NCI-H526 (cell line): ENCODE results near the gene ARHGDIA.
"Not testable (repeated sequence)": the region's sequence is repeated elsewhere in the genome, so short reads cannot be mapped to it uniquely, and the experiment has no call there.

Experiments
- DNase-seq, 2 experiments: peaks; one replicate each; lab custom pipeline; 2025; lab: John Stamatoyannopoulos, UW

ARHGDIA gene

DNA sequence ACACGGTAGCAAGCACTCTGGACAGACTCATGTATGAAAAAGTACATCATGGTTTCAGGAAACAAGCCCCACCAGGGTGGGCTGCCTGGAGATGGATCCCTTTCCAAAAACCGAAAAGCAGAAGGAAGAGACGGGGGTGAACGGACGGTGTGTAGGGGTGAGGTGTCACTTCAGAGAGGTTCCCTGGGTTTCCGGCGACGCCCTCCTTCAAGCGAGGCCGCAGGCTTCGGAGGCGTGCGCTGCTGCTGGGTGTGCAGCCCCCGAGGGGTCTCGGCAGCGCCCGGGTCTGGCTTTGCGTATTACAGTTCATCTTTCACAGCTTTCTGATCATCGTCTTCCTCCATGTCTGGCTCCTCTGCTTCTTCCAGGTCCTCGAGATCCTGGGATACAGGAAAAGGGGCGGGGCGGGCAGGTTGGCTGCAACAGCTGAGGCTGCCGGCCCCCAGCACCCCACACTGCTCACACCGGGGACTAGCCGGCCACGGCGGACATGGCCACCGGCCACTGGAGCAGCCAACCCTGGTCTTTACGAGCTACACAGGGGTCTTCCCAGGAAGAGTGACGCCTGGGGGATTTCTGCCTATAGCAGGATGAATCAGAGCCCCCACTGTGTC, 27.3 kb downstream of the ARHGDIA start:
- DNase-seq, result no peak

- no peak for DNase-seq
These were observed 28.2 kb downstream of the ARHGDIA start for GRCh38 chr17:81842725-81843504.

DNA sequence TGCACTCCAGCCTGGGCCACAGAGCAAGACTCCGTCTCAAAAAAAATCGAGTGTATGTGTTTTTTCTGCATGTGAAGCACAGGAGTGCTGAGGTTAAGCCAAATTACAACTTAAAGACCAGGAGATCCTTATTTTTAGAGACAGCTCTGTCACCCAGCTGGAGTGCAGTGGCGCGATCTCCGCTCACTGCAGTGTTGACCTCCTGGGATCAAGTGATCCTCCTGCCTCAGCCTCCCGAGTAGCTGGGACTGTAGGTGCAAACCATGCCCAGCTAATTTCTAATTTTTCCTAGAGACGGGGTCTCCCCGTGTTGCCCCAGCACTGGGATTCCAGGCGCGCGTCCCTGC, 28.8 kb downstream of the ARHGDIA start:
- no peak for DNase-seq

DNA sequence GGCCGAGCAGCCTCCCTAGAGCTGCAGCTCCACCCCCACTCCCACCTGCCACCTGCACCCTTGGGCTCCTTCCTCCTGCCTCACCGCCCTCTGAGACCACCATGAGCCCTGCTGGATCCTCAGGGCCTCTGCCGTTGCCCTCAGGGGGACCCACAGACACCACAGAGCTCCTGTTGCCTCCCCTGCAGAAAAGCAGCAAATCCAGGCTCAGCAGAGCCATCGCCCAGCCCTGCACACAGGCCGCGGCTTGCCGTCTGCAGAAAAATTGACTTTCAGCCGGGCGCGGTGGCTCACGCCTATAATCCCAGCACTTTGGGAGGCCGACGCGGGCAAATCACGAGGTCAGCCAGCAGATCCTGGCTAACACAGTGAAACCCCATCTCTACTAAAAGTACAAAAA, 29.3 kb downstream of the ARHGDIA start:
- DNase-seq, result no peak

- no peak for DNase-seq
These were observed 30.0 kb downstream of the ARHGDIA start for GRCh38 chr17:81840826-81841778.

DNA sequence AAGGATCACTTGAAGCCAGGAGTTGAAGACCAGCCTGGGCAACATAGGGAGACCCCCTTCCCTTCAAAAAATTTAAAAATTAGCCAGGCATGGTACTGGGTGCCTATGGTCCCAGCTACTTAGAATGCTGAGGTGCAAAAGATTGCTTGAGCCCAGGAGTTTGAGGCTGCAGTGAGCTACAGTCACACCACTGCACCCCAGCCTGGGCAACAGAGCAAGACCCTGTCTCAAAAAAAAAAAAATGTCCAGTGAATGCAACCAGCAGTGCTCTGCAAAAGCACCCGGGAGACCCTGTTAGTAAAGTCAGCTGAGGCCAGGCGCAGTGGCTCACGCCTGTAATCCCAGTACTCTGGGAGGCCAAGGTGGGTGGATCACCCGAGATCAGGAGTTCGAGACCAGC, 31.1 kb downstream of the ARHGDIA start:
- DNase-seq, result not testable (repeated sequence)

- DNase-seq, result no peak
These were observed 31.8 kb downstream of the ARHGDIA start for GRCh38 chr17:81839301-81839700.

- DNase-seq, result no peak
These were observed 32.3 kb downstream of the ARHGDIA start for GRCh38 chr17:81838753-81839255.

DNA sequence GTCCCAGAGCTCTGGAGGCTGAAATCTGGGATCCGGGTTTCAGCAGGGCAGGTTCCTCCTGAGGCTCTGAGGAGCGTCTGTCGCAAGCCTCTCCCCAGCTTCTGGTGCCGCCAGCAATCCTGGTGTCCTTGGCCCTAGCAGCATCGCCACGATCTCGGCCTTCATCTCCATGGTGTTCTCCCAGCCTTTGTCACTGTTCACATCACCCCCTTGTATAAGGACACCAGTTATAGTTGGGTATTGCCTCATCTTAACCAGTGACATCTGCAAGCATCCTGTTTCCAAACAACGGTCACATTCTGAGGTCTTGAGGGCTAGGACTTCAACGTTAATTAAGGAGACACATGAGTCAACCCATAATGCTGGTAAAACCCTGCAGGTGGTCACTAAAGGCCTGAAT, 33.5 kb downstream of the ARHGDIA start:
- DNase-seq, result no peak

DNA sequence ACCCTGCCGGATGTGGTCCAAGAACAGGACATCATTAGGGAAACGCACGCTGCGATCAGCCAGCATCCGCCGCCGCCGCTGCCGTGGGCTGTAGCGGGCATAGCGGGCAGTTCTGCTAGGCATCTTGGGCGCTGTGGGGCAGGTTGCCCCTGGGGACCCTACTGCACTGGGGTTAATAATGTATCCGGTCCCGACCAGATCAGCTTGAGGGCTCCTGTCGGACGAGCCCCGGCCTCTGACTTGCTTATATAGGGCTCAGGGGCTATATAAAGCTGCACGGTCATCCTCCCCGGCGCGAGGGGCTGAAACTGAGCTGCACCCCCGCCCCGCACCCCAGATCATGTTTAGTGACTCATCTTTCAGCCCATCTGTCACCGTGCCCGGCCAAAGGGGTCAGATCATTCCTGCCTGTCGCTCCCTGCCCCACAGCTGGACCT, 36.3 kb downstream of the ARHGDIA start, which contains the start of gene PPP1R27:
TSS of gene PPP1R27 (minus strand) at position 220 of the 437 bp plus-strand sequence. CDS start at position 123, 97 bp downstream.
- DNase-seq, result no peak

- no peak for DNase-seq
These were observed 37.0 kb downstream of the ARHGDIA start for GRCh38 chr17:81833921-81834830.

GRCh38 chr17:81833160-81833920, 37.8 kb downstream of the ARHGDIA start, which contains the start of gene MCRIP1:
Gene MCRIP1, minus strand, starts transcription at chr17:81833291. Its CDS starts 8,785 bp downstream, at chr17:81824506.
- peak; percentile 67 to 98 for DNase-seq

- peak in 1 of 2 experiments; percentile 65 for DNase-seq
These were observed 38.5 kb downstream of the ARHGDIA start for GRCh38 chr17:81832608-81833159.

DNA sequence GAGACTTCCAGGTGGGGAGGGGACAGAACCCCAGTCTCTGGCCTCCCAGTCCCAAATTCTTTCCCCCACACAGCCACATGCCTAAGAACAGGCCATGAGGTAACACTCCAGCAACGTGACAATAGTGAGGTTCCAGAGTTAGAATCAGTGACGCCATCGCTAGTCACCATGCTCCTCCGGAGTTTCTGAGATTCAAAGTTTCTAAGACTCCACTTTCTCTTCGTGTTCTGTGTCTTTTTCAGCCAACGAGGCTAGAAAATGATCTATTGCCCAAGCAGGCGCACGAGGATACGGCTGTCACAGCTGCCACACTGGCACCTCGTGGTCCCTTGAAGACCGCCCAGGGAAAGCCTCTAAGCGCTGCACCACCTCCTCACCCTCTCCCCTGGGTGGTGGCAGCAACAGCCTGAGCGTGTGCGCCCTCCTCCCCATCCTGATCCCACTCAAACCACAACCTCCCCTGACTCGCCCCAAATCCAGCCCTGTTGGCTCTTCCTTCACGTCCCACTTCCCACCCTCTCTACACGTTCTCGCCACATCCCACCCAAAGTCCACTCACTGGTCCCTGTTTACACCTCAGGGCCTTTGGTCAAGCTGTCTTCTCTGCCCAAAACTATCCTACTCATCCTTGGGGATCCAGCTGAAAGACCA, 39.1 kb downstream of the ARHGDIA start:
- peak in 1 of 2 experiments; percentile 49 for DNase-seq

- DNase-seq, result no peak
These were observed 39.6 kb downstream of the ARHGDIA start for GRCh38 chr17:81831563-81831956.

- DNase-seq, result no peak
These were observed 41.3 kb downstream of the ARHGDIA start for GRCh38 chr17:81829858-81830257.

DNA sequence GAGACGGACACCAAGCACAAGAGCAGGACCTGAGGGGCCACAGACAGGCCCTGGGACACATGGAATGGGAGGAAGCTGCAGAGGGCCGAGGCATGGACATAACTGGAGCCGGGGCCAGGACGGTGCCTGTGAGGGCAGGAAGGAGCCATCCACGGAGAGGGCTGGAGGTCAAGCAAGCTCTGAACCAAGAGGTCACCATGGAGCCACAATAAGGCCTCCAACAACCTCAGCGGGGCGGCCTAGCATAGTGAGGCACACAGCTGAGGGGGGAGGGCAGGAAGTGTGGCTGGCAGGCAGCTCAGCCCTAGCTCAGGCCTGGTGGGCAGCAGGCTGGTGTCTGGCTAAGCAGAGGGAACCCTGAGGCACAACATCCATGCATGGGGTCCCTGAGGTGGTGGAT, 42.5 kb downstream of the ARHGDIA start:
- no peak for DNase-seq

DNA sequence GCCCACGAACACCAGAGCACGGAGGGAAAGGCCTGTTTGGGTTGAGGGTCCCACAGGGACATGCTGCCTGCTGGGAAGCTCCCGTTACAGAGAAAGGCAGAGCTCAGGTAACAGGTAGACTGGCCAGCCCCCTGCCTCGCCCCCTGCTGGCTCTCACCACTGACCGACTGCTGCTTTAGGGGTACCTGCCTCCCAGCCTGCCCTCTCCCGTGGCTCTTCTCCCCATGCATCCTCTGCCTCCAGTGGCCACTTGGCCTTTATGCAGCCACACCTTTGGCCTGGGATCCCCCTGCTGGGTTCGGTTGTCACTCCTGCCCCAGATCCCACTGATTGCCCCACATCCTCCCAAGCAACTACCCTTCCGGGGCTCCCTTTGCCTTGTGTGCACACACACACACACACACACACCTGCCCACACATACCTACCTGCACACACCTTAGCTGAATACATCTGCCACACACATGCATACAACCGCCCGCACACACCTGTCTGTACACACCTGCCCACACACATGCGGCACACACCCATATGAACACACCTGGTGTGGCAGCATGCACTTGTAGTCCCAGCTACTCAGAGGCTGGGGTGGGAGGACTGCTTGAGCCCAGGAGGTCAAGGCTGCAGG, 45.2 kb downstream of the ARHGDIA start:
- no peak for DNase-seq

- no peak for DNase-seq
These were observed 46.5 kb downstream of the ARHGDIA start for GRCh38 chr17:81824595-81824994.
